22Rv1 (cell line): Measurements from ENCODE around the gene LMNA.

ENCODE experiments used
- ZFX ChIP-seq: fragments of 450-650 bp; IDR thresholded peaks from 2 replicates; pipeline ENCODE4 v1.6.1; 2017; ENCODE audit warnings: antibody characterized with exemption, borderline replicate concordance
- TF ChIP-seq, protein P1 (sequence below): fragments of 450-650 bp; IDR thresholded peaks from 2 replicates; pipeline ENCODE4 v1.5.1; 2017; ENCODE audit warnings: mild to moderate bottlenecking

DNA sequence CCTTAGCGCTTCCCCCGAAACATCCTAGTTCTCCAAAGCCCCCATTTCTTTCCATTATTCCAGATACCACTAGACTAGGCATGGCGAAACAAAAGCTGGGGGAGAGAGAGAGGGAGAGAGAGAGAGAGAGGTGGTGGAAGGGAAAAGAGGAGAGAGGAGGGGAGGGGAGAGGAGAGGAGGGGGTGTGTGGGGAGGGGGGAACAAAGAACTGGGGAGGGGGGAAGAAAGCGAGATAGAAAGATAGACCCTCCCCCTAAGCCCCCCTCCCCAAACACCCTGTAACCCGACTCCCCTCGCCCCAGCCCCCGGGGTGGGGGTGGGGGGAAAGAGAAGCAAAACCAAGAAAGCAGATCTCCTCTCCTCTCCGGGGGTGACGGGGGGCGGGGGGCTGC is 32.6 kb upstream of the LMNA start:
- TF ChIP-seq, protein P1, sequence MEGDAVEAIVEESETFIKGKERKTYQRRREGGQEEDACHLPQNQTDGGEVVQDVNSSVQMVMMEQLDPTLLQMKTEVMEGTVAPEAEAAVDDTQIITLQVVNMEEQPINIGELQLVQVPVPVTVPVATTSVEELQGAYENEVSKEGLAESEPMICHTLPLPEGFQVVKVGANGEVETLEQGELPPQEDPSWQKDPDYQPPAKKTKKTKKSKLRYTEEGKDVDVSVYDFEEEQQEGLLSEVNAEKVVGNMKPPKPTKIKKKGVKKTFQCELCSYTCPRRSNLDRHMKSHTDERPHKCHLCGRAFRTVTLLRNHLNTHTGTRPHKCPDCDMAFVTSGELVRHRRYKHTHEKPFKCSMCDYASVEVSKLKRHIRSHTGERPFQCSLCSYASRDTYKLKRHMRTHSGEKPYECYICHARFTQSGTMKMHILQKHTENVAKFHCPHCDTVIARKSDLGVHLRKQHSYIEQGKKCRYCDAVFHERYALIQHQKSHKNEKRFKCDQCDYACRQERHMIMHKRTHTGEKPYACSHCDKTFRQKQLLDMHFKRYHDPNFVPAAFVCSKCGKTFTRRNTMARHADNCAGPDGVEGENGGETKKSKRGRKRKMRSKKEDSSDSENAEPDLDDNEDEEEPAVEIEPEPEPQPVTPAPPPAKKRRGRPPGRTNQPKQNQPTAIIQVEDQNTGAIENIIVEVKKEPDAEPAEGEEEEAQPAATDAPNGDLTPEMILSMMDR, result no peak
- TF ChIP-seq ZFX, result no peak
